RWPE2 (cell line): ENCODE measurements around the gene ITPR3.

Experiments
- ATAC-seq: fragments of 200-7000 bp; cut with Tn5 transposase; 3 replicates; pipeline ENCODE4 v1.9.1; 2021; ENCODE audit warnings: low read depth
- DNase-seq: peaks from one replicate; pipeline ENCODE4 v3.0.0-alpha.2; 2020; ENCODE audit warnings: low spot score
- H3K27ac ChIP-seq: fragments of 450-650 bp; 2 replicates; pipeline ENCODE4 v1.5.1; 2017; ENCODE audit warnings: mild to moderate bottlenecking; ENCODE audit not compliant: poor library complexity, severe bottlenecking
- H3K27me3 ChIP-seq: fragments of 250-450 bp; sonication (Bioruptor Pico); 2 replicates; pipeline ENCODE4 v1.5.1; 2021; ENCODE audit warnings: mild to moderate bottlenecking, moderate library complexity; ENCODE audit not compliant: insufficient read depth, poor library complexity, severe bottlenecking
- H3K36me3 ChIP-seq: fragments of 250-450 bp; sonication (Bioruptor Pico); 2 replicates; pipeline ENCODE4 v1.5.1; 2020; ENCODE audit warnings: low read depth, mild to moderate bottlenecking, moderate library complexity
- H3K4me1 ChIP-seq: fragments of 250-450 bp; sonication (Bioruptor Pico); 2 replicates; pipeline ENCODE4 v1.5.1; 2021; ENCODE audit warnings: mild to moderate bottlenecking, moderate library complexity; ENCODE audit not compliant: insufficient read depth, poor library complexity, severe bottlenecking
- H3K4me3 ChIP-seq: fragments of 250-450 bp; sonication (Bioruptor Pico); 2 replicates; pipeline ENCODE4 v1.5.1; 2021; ENCODE audit warnings: mild to moderate bottlenecking, moderate library complexity; ENCODE audit not compliant: severe bottlenecking
- H3K9me3 ChIP-seq: fragments of 250-450 bp; sonication (Bioruptor Pico); 2 replicates; pipeline ENCODE4 v1.5.1; 2021; ENCODE audit warnings: mild to moderate bottlenecking, moderate library complexity; ENCODE audit not compliant: severe bottlenecking
- CTCF ChIP-seq: fragments of 450-650 bp; IDR thresholded peaks from one replicate; pipeline ENCODE4 v1.5.1; 2017; ENCODE audit warnings: mild to moderate bottlenecking, moderate library complexity; ENCODE audit not compliant: poor library complexity, severe bottlenecking

ITPR3 gene

GRCh38 chr6:33722103-33722623 is 101.0 kb downstream of the ITPR3 start:
- Histone ChIP-seq H3K27me3 (peaks cover 5% of the 10 kb centered on the region), H3K9me3 (no peaks in the 10 kb centered on the region), H3K4me1 (peaks cover 10% of the 10 kb centered on the region), H3K4me3 (no peak overlapping the region), H3K36me3 (no peaks in the 10 kb centered on the region), H3K27ac (no peak overlapping the region)
- TF ChIP-seq CTCF = no peak
- DNase-seq = no peak
- ATAC-seq = no peak

DNA sequence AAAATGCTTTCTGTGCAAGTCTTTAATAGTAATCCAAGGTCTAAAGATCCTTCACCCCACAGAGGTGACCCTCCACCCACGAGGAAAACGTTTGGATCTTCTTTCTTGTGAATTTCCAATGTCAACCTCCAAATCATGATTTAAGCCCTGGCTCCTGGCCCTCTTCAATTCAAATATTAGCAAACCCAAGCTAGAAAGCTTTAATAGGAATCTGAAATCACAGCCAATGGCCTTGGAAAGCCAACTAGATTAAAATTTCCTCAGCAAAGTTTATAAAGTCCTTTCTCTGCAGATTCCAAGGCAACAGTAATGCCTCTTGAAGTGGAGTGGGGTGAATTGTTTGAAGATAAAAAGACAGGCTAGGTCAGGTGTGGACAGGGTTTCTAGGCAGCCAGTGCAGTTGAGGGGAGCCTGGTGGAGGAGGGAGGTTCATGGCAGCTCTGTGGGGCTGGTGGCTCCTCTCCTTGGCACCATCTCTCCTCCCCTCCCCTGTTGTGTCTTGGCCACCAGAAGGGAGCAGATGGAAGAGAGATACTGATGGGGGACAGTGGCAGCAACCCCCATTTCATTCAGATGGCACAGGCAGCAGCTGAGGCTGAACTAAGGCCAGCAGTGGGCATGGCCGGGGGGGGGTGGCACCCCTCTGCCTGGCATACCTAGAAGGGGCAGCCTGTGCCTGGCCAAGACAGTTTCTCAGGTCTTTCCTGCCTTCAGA is 102.4 kb downstream of the ITPR3 start:
- H3K27me3 ChIP-seq = peaks cover 5% of the 10 kb centered on the region
- no peak for ATAC-seq
- H3K36me3 ChIP-seq = no peaks in the 10 kb centered on the region
- H3K27ac ChIP-seq = no peak overlapping the region
- no peaks in the 10 kb centered on the region for H3K9me3 ChIP-seq
- peaks cover 4% of the 10 kb centered on the region for H3K4me1 ChIP-seq
- H3K4me3 ChIP-seq = no peak overlapping the region
- no peak for DNase-seq
- TF ChIP-seq CTCF = no peak

DNA sequence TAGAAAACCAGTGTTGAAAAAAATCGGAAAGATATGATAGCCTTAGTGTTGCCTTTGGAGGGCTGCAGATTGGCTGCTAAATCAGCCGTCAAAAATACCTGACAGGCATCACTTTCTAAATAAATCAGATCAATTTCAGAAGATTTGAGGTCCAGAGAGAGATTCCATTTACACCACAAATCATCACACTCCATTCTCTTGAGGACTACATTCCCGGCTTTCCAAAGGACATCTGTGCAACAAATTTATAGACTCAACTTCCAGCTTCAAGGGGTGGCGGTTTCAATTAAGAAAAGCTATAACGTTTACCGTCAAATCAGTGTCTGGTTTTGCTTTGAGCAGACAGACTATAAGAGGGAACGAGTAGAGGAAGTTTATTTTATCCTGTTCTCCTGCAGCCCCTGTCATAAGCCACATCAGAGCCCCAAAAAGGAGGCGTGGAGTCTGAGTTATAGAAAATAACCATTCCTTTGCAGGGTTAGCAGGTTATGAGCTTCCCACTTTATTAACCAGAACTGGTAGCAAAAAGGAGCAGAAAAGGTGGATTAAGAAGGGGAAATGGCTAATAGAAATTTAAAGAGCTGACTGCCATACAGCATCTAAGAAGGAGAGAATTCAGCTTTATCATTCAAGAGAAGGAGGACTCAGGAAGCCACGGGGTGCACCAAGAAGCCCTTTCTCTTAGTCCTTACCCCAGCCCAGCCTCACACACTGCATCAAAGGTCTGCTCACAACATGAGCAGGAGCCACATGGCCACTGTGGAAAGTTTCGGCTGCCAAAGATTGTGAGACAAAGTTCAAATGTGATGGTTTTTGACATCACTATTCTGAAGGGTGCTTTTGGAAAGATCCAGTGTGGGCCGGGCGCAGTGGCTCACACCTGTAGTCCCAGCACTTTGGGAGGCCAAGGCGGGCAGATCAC is 103.2 kb downstream of the ITPR3 start:
- no peak for TF ChIP-seq CTCF
- Histone ChIP-seq H3K4me3 (no peak overlapping the region), H3K36me3 (no peaks in the 10 kb centered on the region), H3K9me3 (no peaks in the 10 kb centered on the region), H3K27ac (no peak overlapping the region), H3K27me3 (peaks cover 5% of the 10 kb centered on the region), H3K4me1 (no peaks in the 10 kb centered on the region)
- DNase-seq (no peak), ATAC-seq (no peak)

- DNase-seq = no peak
- Histone ChIP-seq H3K27ac (no peak overlapping the region), H3K4me1 (no peaks in the 10 kb centered on the region), H3K4me3 (no peak overlapping the region), H3K27me3 (peaks cover 5% of the 10 kb centered on the region), H3K9me3 (no peaks in the 10 kb centered on the region), H3K36me3 (no peaks in the 10 kb centered on the region)
- TF ChIP-seq CTCF = no peak
- ATAC-seq = no peak
Measured at GRCh38 chr6:33725222-33725621, 104.1 kb downstream of the ITPR3 start.
